H9 (cell line): ENCODE measurements around the gene GPR68. TPM values are rescaled to one million over a fixed set of nuclear protein-coding genes. Genes with fewer than 3 reads are reported as not detected.

Experiments
- DNase-seq: peaks from one replicate; pipeline ENCODE4 v3.0.0-alpha.2; 2017
- H2AFZ ChIP-seq: one replicate; pipeline ENCODE4 v1.6.1; 2013; ENCODE audit warnings: mild to moderate bottlenecking, low read length, control low read depth, moderate library complexity
- H2AK5ac ChIP-seq: 2 replicates; pipeline ENCODE4 v1.6.1; 2013; ENCODE audit warnings: low read length, control low read depth, mixed read lengths; ENCODE audit not compliant: insufficient read length
- H2BK120ac ChIP-seq: one replicate; pipeline ENCODE4 v1.6.1; 2013; ENCODE audit warnings: low read depth, mild to moderate bottlenecking, low read length, control low read depth, inconsistent platforms; ENCODE audit not compliant: poor library complexity, severe bottlenecking
- H2BK12ac ChIP-seq: 2 replicates; pipeline ENCODE4 v1.6.1; 2013; ENCODE audit warnings: low read length, control low read depth, mixed read lengths, low read depth; ENCODE audit not compliant: insufficient read length
- H2BK15ac ChIP-seq: 2 replicates; pipeline ENCODE4 v1.6.1; 2013; ENCODE audit warnings: low read depth, low read length, control low read depth
- H2BK20ac ChIP-seq: one replicate; pipeline ENCODE4 v1.6.1; 2013; ENCODE audit warnings: low read depth, mild to moderate bottlenecking, low read length, control low read depth, inconsistent platforms; ENCODE audit not compliant: poor library complexity, severe bottlenecking
- H2BK5ac ChIP-seq: 2 replicates; pipeline ENCODE4 v1.6.1; 2013; ENCODE audit warnings: low read length, control low read depth, mixed read lengths; ENCODE audit not compliant: insufficient read length
- H3K14ac ChIP-seq: 2 replicates; pipeline ENCODE4 v1.6.1; 2013; ENCODE audit warnings: low read length, control low read depth; ENCODE audit not compliant: insufficient read depth
- H3K18ac ChIP-seq: 2 replicates; pipeline ENCODE4 v1.6.1; 2013; ENCODE audit warnings: low read depth, mild to moderate bottlenecking, mixed read lengths, low read length, control low read depth; ENCODE audit not compliant: insufficient read length
- H3K23ac ChIP-seq: 2 replicates; pipeline ENCODE4 v1.6.1; 2013; ENCODE audit warnings: low read length, control low read depth, mixed read lengths, low read depth; ENCODE audit not compliant: insufficient read length
- H3K23me2 ChIP-seq: 2 replicates; pipeline ENCODE4 v1.6.1; 2013; ENCODE audit warnings: low read depth, mild to moderate bottlenecking, mixed read lengths, low read length, control low read depth; ENCODE audit not compliant: insufficient read length, poor library complexity, severe bottlenecking
- H3K27ac ChIP-seq: 2 replicates; pipeline ENCODE4 v1.5.1; 2013; ENCODE audit warnings: low read length, control low read depth, mixed read lengths, low read depth; ENCODE audit not compliant: insufficient read length
- H3K27me3 ChIP-seq: 2 replicates; pipeline ENCODE4 v1.6.1; 2013; ENCODE audit warnings: low read length, control low read depth, inconsistent platforms; ENCODE audit not compliant: insufficient read depth
- H3K4ac ChIP-seq: 2 replicates; pipeline ENCODE4 v1.6.1; 2013; ENCODE audit warnings: low read depth, mild to moderate bottlenecking, control low read depth, inconsistent platforms, low read length, moderate library complexity
- H3K4me1 ChIP-seq: 2 replicates; pipeline ENCODE4 v1.6.1; 2013; ENCODE audit warnings: low read length, control low read depth, inconsistent platforms; ENCODE audit not compliant: insufficient read depth
- H3K4me2 ChIP-seq: 2 replicates; pipeline ENCODE4 v1.6.1; 2013; ENCODE audit warnings: low read length, control low read depth, mixed read lengths; ENCODE audit not compliant: insufficient read length, insufficient read depth
- H3K56ac ChIP-seq: 2 replicates; pipeline ENCODE4 v1.6.1; 2013; ENCODE audit warnings: low read depth, mild to moderate bottlenecking, mixed read lengths, low read length, control low read depth; ENCODE audit not compliant: insufficient read length
- H3K79me1 ChIP-seq: 2 replicates; pipeline ENCODE4 v1.6.1; 2013; ENCODE audit warnings: low read depth, mild to moderate bottlenecking, moderate library complexity, low read length, control low read depth, inconsistent platforms; ENCODE audit not compliant: insufficient read depth, poor library complexity, severe bottlenecking
- H3K79me2 ChIP-seq: 2 replicates; pipeline ENCODE4 v1.6.1; 2013; ENCODE audit warnings: low read length, control low read depth, inconsistent platforms; ENCODE audit not compliant: insufficient read depth
- H3K9ac ChIP-seq: 2 replicates; pipeline ENCODE4 v1.6.1; 2013; ENCODE audit warnings: low read length, control low read depth, mixed read lengths; ENCODE audit not compliant: insufficient read length; ENCODE audit errors: extremely low read depth
- H3K9me3 ChIP-seq: one replicate; pipeline ENCODE4 v1.6.1; 2013; ENCODE audit warnings: low read depth, low read length, inconsistent platforms; ENCODE audit not compliant: control insufficient read depth
- H3T11ph ChIP-seq: one replicate; pipeline ENCODE4 v1.6.1; 2013; ENCODE audit warnings: mild to moderate bottlenecking, low read length, control low read depth, inconsistent platforms
- H4K20me1 ChIP-seq: one replicate; pipeline ENCODE4 v1.6.1; 2013; ENCODE audit not compliant: control insufficient read depth, insufficient read length, insufficient read depth
- H4K5ac ChIP-seq: 2 replicates; pipeline ENCODE4 v1.6.1; 2013; ENCODE audit warnings: low read depth, mild to moderate bottlenecking, mixed read lengths, low read length, control low read depth; ENCODE audit not compliant: insufficient read length
- H4K8ac ChIP-seq: replicated peaks from 2 replicates; pipeline ENCODE4 v1.6.1; 2013; ENCODE audit warnings: low read length, control low read depth, mixed read lengths, low read depth; ENCODE audit not compliant: insufficient read length
- H4K91ac ChIP-seq: 2 replicates; pipeline ENCODE4 v1.6.1; 2013; ENCODE audit warnings: low read depth, mild to moderate bottlenecking, moderate library complexity, mixed read lengths, low read length, control low read depth; ENCODE audit not compliant: insufficient read length
- H3K27ac Mint-ChIP-seq, 3 experiments: 2 replicates in 2 of 3; 3 replicates in 1 of 3; pipeline ENCODE4 v1.8.0; 2020 to 2021; ENCODE audit warnings: mixed read lengths in 3 of 3, mild to moderate bottlenecking in 1 of 3, moderate library complexity in 1 of 3
- H3K27me3 Mint-ChIP-seq: 2 replicates; pipeline ENCODE4 v1.8.0; 2021; ENCODE audit warnings: low read depth, mild to moderate bottlenecking, moderate library complexity, mixed read lengths
- H3K36me3 Mint-ChIP-seq, 3 experiments: 2 replicates in 2 of 3; 3 replicates in 1 of 3; pipeline ENCODE4 v1.8.0; 2020 to 2021; ENCODE audit warnings: low read depth in 3 of 3, mixed read lengths in 3 of 3; ENCODE audit not compliant: insufficient read depth in 1 of 3
- H3K4me1 Mint-ChIP-seq, 2 experiments: 2 replicates each; pipeline ENCODE4 v1.8.0; 2020; ENCODE audit warnings: mixed read lengths in 2 of 2
- H3K4me3 Mint-ChIP-seq, 2 experiments: 2 replicates in 1 of 2; 3 replicates in 1 of 2; pipeline ENCODE4 v1.8.0; 2020 to 2021; ENCODE audit warnings: mild to moderate bottlenecking in 2 of 2, mixed read lengths in 2 of 2, moderate library complexity in 1 of 2
- H3K9me3 Mint-ChIP-seq, 2 experiments: 2 replicates in 1 of 2; 3 replicates in 1 of 2; pipeline ENCODE4 v1.8.0; 2020; ENCODE audit warnings: mild to moderate bottlenecking in 2 of 2, mixed read lengths in 2 of 2, moderate library complexity in 1 of 2
- CTCF ChIP-seq: fragments of 200-600 bp; sonication (generic); conservative IDR thresholded peaks from 3 replicates; pipeline ENCODE4 v1.8.0; 2021; ENCODE audit warnings: antibody characterized with exemption, mild to moderate bottlenecking
- WGBS: extraction: QIAGEN DNeasy Blood & Tissue Kit; methylation state at CpG from one replicate; pipeline ENCODE4 v1.1.7; 2013; ENCODE audit warnings: missing lambda C conversion rate, low lambda C conversion rate, mixed read lengths; ENCODE audit not compliant: insufficient read length; ENCODE audit errors: extremely low coverage; 5-methylcytosine and 5-hydroxymethylcytosine counted together
- total RNA-seq: library from RNA; stranded (reverse); gene quantifications from 2 replicates; pipeline ENCODE4 v1.2.1, GENCODE V29; 2021

Gene GPR68
- total RNA-seq, 1 experiment from 2014 or later: 0.33 TPM

GRCh38 chr14:91274796-91275195 lies 30.3 kb upstream of the GPR68 start:
- H3K27ac ChIP-seq: no peak overlapping the region
- H3K36me3 Mint-ChIP-seq: peaks cover 11 to 51% (median 34%) of the 10 kb centered on the region in 3 experiments
- H3K9me3 Mint-ChIP-seq: no peaks in the 10 kb centered on the region
- no peak for TF ChIP-seq CTCF
- H3K27me3 ChIP-seq: no peaks in the 10 kb centered on the region
- H2BK12ac ChIP-seq: no peak overlapping the region
- no peak overlapping the region for H2AK5ac ChIP-seq
- no peak overlapping the region for H4K91ac ChIP-seq
- H2BK20ac ChIP-seq: no peak overlapping the region
- no peaks in the 10 kb centered on the region for H3K23me2 ChIP-seq
- H3K56ac ChIP-seq: no peak overlapping the region
- no CpG with 5 or more reads among the region's 9 CpGs for WGBS
- H3K18ac ChIP-seq: no peak overlapping the region
- H4K20me1 ChIP-seq: no peaks in the 10 kb centered on the region
- no peak overlapping the region for H3K4me3 Mint-ChIP-seq
- no peak overlapping the region for H2BK120ac ChIP-seq
- H2AFZ ChIP-seq: no peak overlapping the region
- no peak overlapping the region for H3K4me2 ChIP-seq
- no peaks in the 10 kb centered on the region for H3K27me3 Mint-ChIP-seq
- DNase-seq: no peak
- no peak overlapping the region for H2BK15ac ChIP-seq
- H3K4me1 Mint-ChIP-seq: 0 out of 4 replicates have a peak, but pooled peaks cover 0 to 3% of the 10 kb centered on the region in 2 experiments
- no peak overlapping the region for H3K9ac ChIP-seq
- H3K23ac ChIP-seq: no peak overlapping the region
- H3T11ph ChIP-seq: no peak overlapping the region
- H3K14ac ChIP-seq: no peak overlapping the region; the same call in 1 of the 2 replicates
- no peak overlapping the region for H4K5ac ChIP-seq
- no peaks in the 10 kb centered on the region for H3K79me2 ChIP-seq
- no peak overlapping the region for H4K8ac ChIP-seq
- no peak overlapping the region for H3K4ac ChIP-seq
- H3K27ac Mint-ChIP-seq: no peak overlapping the region; a peak in 1 of 7 replicates
- no peak overlapping the region for H2BK5ac ChIP-seq
- no peaks in the 10 kb centered on the region for H3K9me3 ChIP-seq
- H3K79me1 ChIP-seq: no peaks in the 10 kb centered on the region
- H3K4me1 ChIP-seq: no peaks in the 10 kb centered on the region
